Activated T-cell treated with anti-CD3 and anti-CD28 coated beads, Interleukin-2, amount 50 U/mL, for 1 hour (primary cell): Measurements from ENCODE around the gene CD164.
"Not testable (repeated sequence)": the region's sequence is repeated elsewhere in the genome, so short reads cannot be mapped to it uniquely, and the experiment has no call there.

Experiments used
- DNase-seq: peaks from one replicate; pipeline ENCODE4 v3.0.0-alpha.2; 2020

The CD164 gene

DNA sequence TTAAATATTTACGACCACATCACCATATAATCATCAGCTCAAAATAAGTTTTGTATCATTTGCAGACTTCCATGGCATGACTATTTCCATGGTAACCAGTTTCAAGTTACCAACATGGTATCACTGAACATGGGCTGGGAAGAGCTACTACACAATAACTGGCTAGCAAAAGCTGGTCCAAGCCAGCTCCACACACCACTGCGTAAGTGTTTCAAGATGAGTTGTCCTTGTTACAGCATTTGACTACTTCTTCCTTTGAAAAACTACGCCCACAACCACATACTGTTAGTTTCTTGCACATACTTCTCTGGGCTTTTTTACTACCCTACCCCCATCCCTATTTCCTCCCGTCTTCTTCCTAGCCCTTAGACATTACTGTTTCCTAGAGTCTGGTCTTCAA, 8.5 kb downstream of the CD164 start:
- no peak for DNase-seq

DNA sequence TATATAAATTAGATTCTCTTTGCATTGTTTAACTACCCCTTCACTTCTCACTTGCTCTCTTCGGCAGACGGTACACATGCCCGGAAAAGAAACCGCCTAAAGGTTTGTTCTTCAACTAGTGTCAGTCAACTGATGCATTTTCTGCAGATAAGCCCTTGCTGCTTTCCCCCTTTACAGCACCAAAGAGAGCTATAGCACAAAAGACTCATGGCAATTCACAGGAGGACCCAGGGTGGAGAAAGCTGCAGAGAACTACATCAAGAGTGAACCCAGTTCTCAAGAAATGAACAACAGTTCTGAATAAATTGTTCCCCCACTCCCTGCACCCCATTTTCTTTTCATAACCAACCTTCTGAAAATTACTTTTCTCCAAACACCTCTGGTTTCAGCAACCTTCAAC, 8.9 kb downstream of the CD164 start:
- DNase-seq: no peak

DNA sequence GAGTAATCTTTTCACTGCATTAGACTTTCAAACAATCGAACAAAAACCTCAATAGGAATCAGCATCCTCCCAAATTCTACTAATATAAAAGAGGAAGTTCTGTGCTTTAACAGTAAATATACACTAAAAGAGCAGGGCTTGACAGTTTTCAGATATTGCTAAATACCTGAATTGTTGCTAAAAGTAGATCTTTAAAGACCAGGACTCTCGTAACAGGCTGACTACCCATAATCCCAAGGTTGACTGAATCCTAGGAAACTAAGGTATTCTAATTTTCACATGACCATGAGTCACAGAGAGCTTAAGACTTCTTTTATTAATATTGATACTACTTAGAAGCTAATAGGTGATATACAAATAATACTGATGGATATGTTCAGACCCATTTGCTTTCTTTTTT, 10.1 kb downstream of the CD164 start:
- no peak for DNase-seq

DNA sequence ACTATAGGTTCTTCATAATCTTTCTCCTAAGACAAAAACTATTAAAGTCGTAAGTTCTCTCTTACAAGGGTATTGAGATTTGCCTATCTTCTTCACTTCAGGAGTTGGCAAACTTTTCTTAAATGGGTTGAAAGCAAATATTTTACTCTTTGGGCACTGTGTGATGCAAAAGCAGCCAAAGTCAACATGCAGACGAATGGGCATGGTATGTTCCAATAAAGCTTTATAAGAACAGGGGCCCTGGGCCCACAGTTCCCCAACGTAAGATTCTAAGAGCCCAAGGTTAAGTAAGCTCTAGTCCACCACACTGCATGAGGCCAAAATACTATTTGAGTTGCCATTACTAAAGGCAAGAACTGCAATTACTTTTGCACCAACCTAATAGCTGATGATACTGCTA, 11.5 kb downstream of the CD164 start:
- DNase-seq: no peak

DNA sequence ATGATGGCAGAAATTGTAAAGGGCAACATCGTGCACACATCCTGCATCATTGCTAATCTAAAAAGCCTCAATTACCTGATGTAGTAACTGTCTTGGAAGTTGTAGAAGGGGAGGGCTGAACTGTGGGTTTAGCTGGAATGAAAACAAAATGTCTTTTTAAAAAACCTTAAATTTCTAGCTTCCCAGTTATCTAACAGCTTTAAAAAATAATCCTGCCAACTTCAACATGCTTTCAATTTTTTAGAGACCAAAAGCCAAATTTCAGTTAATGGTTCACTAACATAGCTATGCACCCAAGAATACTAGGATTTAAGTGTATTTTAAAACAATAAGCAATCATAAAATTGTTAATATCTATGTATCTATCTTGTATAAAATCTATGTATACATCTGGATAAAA, 11.9 kb downstream of the CD164 start:
- DNase-seq: no peak

DNA sequence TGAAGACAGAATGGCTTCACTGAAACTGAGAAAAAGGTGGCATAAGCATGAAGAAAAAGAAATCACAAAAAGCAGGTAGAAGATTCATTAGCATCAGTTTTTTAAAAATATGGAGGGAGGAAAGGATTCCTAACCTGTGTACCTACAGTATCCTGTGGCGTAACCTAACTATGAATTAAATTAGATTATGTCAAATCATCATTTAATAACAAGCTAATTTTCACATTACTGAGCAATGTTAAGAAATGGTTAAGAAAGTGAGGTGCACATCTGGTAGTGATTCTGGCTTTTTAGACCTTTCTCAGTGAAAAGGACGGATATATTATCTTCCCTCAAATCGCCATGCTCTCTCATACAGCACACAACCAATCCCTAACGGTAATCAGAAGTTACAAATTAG, 12.5 kb downstream of the CD164 start:
- no peak for DNase-seq

DNA sequence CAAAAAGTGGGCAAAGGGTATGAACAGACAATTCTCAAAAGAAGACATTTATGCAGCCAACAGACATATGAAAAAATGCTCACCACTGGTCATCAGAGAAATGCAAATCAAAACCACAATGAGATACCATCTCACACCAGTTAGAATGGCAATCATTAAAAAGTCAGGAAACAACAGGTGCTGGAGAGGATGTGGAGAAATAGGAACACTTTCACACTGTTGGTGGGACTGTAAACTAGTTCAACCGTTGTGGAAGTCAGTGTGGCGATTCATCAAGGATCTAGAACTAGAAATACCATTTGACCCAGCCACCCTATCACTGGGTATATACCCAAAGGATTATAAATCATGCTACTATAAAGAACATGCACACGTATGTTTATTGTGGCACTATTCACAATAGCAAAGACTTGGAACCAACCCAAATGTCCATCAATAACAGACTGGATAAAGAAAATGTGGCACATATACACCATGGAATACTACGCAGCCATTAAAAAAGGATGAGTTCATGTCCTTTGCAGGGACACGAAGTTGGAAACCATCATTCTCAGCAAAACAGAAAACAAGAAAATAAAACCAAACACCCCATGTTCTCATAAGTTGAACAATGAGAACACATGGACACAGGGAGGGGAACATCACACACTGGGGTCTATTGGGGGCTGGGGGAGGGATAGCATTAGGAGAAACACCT, 17.7 kb downstream of the CD164 start:
- DNase-seq: not testable (repeated sequence)

DNA sequence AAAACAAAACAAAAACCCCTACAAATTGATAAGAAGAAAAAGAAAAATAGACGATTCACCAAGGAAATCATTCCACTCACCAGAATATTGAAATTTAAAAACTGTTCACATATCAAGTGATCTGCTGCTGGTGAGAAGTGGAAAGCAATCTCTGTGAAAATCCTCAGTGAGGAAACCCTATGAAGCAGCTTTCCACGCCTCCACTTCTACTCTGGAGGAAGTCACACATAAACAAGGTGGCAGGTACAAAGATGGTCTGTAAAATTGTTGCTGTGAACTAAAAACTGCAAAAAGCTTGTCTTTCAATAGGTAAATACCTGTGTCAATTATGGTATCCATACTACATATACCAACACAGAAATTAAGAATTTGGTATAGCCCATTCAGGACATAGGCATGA, 18.5 kb downstream of the CD164 start:
- no peak for DNase-seq

DNA sequence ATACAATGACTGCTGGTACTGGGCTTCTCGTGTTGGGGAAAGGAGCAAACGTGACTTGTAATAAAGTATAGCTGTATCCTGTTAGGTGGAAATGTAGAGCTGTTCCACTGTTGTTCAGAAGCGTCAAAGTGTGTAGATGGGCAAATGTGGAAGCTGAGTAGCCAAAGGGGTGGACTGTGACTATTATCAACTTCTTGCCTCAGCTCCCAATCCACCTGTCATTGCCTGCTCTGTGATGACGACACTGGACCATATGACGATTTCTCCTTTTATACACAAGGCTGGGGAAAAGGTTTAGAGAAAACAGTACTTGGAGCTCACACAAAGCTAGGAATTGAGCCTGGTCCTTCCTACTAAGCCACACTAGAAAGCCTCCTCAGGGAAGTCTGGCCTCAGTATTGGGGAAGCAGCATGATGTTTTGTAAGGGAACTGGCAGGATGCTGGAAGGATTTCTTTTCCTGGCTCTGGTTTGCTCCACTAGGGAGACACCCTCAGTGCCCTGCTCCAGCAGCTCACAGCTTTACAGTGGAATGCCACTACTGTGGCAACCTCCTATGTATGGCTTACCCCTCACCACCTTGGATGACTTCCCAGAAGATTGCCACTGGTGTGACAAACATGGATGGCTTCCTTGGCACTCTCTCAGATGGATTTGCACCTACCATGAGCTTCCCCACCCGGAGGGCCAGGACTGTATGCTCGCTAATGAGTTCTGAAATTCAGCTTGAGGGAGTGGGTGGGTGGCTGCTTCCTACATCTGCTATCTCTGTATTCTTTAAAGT, 20.0 kb downstream of the CD164 start:
- DNase-seq: no peak

DNA sequence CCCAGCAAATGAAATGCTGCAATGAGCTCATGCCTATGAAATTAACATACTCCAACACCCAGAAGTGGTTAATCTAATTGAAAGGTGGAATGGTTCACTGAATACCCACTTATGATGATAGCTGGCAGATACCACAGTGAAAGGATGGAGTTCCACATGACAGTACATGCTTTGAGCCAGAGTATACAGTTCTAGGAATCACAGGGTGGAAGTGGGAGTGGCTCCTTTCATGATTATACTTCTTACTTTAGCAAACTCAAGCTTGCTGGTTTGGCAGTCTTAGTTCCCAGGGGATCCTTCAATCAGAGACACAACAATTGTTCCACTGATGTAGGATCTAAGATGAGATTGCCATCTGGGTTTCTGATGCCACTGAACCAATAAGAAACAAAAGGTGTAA, 21.5 kb downstream of the CD164 start:
- no peak for DNase-seq

DNA sequence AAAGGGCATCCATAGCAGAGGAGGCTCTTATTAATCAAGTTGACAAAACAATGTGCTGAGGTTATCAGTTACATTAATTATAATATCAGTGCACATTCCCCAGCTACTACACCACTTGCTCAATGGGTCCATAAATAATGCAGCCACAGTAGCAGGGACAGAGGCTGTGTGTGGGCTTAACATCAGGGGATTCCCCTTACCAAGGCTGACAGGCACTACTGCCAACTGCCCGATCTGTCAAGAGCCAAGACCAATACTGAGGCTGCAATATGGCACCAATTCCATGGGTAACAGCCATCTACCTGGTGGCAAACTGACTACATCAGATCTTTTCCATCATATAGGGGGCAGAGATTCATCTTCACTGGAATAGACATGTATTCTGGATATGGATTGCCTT, 22.0 kb downstream of the CD164 start:
- DNase-seq: no peak

DNA sequence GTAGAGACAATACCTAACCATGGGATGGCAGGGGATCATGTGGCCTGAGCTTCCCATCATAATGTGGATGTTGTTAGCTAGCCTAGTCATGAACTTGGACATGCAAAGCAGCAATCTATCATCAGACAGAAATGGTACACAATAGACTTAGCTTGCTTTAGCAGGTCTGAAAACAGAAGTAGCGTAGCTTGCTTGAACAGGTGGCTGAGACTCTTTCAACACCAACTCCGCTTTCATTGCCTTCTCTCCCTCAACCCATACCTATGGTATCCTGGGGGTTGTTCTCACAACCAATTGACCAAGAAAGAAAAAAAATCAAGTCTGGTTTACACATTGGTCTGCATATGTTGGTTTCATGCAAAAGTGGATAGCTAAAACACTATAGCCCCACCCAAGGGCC, 23.0 kb downstream of the CD164 start:
- no peak for DNase-seq

DNA sequence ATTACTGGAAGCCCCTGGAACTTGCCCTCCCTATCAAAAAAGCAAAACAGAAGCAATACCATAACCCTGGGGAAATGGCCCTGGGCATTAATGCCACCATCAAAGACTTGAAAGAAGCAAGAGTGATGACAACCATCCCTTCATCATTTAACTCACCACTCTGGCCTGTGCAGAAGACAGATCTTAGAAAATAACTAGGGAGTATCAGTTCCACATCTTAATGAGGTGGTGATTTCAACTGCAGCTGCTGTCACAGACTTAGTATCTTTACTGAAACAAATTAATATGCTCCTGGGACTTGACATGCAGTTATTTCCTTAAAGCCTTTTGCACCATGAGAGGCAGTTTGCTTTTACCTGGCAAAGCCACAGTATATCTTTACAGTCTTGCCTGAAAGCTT, 24.1 kb downstream of the CD164 start:
- DNase-seq: no peak

DNA sequence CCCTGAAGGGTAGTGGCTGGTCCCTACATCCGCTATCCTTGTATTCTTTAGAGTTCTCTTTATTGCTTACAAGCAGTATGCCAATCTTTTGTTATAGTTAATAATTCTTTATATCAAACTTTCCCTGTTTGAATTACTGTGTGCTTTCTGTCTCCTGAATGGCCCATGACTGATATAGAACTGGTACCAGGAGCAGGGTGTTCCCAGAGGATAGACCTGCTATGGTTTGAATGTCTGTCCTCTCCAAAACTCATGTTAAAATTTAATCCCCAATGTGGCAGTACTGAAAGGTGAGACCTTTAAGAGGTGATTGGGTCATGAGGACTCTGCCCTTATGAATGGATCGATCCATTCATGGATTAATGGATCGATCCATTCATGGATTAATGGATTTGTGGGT, 26.0 kb downstream of the CD164 start:
- no peak for DNase-seq

DNA sequence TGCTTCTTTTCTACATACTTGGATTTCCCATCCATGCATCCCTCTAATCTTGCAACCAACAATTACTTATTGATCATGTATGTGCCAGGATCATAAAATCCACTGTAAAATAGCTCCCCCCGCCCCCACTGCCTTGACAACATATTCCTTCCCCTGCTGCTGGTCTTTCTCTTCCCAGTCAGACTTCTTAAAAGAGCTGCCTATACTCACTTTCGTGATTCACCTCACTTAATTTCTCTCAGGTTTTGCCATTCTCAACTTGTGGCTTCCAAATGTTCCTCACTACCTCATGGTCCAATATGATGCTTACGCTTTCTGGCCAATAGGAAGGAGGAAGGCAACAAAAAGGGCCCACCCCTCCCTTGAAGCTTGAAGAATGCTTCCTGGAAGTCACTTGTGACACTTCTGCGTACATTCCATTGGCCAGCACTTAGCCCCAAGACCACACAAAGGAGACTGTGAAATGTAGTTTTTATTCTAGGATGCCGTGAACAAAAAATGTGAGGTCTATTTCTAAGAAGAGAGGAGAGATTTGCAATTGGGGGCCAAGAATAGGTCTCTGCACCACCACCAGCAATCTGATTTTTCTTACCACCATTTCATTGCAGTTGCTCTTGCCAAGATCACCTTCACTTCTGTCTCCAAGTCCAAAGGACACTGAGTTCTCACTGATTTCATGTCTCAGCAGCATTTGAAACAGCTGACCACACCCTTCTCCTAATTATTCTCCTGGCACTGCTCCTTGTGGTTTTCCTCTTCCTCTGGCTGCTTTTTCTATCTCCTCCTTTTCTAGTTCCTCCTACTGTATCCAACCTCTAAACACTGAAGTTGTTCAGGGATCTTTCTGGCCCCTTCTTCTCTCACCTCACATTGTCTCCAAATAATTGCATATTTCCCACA, 30.8 kb downstream of the CD164 start:
- no peak for DNase-seq

DNA sequence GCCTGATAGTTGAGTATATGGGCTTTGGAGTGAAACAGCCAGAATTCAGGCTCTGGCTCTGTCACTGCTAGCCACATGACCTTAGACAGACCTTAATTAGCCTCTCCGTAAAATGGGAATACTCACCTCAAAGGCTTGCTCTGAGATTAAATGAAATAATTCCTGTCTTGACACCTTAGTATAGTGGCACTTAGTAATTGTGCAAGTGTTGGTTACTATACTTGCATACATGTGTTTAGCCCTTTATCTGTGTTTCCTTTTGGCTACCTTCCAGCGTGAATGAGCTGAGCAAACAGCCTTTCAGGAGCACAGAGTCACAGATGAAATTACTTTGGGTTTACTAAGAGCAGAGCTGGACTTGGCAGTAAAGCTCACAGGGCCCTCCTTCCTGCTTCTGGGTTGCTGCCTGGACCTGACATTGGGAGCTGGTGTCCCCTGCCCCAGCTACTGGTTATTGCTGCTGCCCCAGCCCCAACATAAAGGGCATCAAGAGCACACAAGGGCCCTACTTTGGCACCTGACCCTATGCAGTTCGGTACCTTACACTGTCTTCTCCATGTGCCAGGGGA, 32.8 kb downstream of the CD164 start:
- no peak for DNase-seq

DNA sequence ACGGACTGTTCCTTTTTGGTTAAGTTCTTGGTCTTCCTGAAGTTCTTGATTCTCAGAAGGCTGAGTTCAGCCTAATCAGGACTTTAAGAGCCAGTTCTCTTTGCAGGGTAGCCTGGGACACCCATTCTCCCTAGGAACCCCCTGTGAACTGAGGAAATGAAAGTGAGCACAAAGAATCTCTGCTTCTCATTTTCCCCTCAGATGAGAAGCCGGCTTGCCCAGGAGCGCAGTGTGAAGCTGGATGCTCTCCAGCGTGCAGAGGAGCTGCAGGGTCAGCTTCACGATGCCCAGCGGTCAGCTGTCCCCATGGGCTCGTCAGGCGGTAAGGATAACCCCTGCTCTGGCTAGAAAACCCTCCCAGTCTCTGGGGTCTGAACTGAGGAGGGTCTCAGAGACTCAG, 34.0 kb downstream of the CD164 start:
- no peak for DNase-seq

DNA sequence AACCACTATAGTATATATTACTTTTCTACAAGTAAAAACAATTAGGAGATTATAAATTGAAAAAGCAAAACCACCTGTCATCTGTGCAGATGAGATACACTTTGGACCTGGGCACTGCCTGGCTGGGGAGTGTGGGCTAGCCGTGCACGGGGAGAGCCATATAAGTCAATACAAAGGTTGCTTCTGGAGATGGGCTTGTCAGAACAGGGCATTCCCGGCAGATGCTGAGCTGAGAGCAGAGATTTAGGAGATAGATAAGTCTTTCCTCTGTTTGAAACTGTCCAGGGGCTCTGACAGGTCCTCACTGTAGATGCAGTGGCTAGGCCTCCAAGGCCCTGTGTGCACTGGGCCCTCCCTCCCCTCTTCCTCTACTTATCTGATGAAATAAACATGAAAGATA, 34.5 kb downstream of the CD164 start:
- no peak for DNase-seq

DNA sequence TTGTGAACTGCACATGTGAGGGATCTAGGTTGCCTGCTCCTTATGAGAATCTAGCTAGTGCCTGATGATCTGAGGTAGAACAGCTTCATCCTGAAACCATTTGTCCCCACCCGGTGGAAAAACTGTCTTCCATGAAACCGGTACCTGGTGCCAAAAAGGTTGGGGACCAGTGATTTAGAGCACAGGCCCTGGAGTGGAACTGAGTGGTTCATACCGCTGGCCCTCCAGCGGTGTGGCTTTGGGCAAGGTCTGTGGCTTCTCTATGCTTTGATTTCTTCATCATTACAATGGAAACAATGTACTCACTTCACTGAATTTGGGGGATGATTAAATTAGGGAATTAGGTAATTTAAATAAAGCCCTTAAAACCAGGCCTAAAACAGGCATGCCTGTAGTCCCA, 36.3 kb downstream of the CD164 start:
- no peak for DNase-seq

DNA sequence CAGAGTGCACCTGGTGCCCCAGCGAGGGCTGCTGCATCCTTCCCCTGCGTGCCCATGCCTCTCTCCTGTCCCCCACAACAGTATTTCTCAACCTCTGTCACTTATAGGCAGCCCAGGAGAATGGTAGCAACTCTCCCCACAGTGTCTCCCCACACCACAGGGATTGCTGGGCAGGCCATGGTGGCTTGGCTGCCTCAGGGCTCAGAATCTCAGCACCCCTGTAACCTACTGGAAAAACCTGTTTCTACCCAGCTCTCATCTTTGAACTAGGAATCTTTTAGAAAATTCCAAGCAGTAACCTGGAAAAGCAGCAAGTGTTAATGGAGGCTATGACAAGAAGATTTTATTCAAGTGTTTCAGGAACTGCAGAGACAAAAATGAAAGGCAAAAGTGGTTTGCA, 38.0 kb downstream of the CD164 start:
- DNase-seq: no peak

DNA sequence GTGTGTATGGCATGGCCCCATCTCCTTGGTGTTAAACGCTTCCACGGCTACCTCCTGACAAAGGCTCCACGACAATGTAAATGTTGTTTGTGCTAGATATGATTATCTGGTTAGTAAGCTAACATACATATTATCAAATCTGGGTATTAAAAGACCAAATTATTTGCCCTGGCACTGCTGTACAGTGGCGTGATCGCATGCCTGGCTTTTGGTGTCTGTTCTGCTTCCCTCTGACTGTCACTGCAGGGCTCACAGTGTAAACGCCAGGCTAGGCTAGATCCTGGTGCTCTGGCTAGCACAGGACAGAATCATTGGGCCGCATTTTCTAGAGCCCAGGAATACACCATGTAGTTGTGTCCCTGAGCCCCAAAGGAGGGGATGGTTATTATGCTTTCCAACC, 38.7 kb downstream of the CD164 start:
- no peak for DNase-seq

DNA sequence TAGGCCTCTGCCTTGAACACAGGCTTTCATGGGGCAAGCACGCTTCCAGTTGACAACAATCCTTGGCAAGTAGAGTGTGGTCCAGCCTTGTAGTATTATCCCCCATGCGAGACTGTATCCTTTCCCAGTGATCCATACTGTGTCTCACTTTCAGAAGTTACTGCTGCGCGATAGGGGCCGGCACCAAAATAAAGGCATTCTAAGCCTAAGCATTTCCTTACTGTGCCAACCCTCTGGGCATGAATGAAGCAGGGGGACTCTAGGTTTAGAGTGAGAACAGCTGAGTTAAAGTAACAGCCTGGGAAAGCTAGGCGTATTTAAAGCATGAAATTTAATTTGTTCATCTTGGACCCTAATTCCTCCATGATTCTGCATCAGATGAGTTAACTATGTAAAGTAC, 39.4 kb downstream of the CD164 start:
- no peak for DNase-seq

DNA sequence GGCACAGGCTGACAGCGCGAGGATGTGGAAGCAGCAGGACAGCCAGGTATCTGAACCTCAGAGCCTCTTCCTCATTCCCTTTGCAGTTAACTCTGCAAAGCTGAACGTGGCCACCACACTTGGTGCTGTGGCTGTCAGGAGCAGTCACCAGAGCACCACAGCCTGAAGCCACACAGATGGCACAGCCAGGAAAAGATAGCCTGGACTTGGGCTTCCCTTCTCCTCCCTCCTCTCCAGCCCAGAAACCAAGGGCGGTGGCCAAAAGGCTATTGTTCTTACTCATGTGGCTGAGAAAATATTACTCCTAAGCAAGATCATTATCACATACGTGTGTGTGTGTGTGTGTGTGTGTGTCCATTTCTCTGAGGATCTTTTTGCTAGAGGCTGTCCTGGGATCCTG, 39.8 kb downstream of the CD164 start:
- no peak for DNase-seq

DNA sequence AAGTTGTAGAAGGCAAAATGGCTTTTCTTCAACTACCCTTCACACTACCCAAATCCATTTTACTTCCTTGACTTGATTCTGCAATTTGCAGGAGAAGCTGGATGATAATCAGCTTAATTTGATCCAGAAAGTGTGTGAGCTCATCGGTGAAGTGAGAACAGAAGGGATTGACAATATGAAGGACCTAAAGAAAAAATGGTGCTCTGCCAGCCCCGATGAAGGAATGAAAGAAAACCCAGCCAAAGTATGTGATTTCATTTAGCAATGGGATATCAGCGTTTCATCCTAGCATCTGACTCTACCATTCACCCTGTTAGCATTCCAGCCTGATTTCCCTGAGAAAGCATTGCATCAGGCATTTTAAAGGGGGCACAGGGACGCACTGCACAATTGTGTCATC, 41.5 kb downstream of the CD164 start:
- DNase-seq: no peak
